Adrenal gland (tissue), 12 donors: ENCODE data around the gene VWDE. TPM values are rescaled to one million over a fixed set of nuclear protein-coding genes. Genes with fewer than 3 reads are reported as not detected.

Experiments
- DNase-seq, 7 donors: peaks; one replicate each; pipeline ENCODE4 v3.0.0-alpha.2; 2019 to 2020
- H3K27ac ChIP-seq, 5 donors: fragments of 200-600 bp; sonication (generic) in 4 of 5; 1 replicate in 3 of 5; 2 replicates in 2 of 5; pipeline versions ENCODE4 v1.5.1 to v1.8.0; 2016 to 2020; ENCODE audit warnings: mild to moderate bottlenecking in 1 of 5
- H3K27me3 ChIP-seq: fragments of 200-600 bp; 2 replicates; pipeline ENCODE4 v1.8.0; 2021
- H3K36me3 ChIP-seq, 2 donors: fragments of 200-600 bp; replicated peaks in 1 of 2; 1 replicate in 1 of 2; 2 replicates in 1 of 2; pipeline versions ENCODE4 v1.5.1 to v1.8.0; 2018 to 2022
- H3K4me1 ChIP-seq, 2 donors: fragments of 200-600 bp; replicated peaks in 1 of 2; 1 replicate in 1 of 2; 2 replicates in 1 of 2; pipeline versions ENCODE4 v1.5.1 to v1.8.0; 2018 to 2021
- H3K4me3 ChIP-seq, 4 donors: fragments of 200-600 bp; sonication (generic) in 3 of 4; one replicate each; pipeline ENCODE4 v1.5.1; 2016 to 2018
- H3K9me3 ChIP-seq, 3 donors: fragments of 200-600 bp; sonication (generic) in 1 of 3; replicated peaks in 1 of 3; 1 replicate in 2 of 3; 2 replicates in 1 of 3; pipeline versions ENCODE4 v1.5.1 to v1.8.0; 2016 to 2021
- CTCF ChIP-seq, 6 experiments: fragments of 450-650 bp in 4 of 6; fragments of 200-600 bp in 2 of 6; sonication (generic) in 1 of 6; IDR thresholded peaks; 1 replicate in 5 of 6; 2 replicates in 1 of 6; pipeline versions ENCODE4 v1.5.1 to v1.8.0; 2016 to 2021; ENCODE audit warnings: antibody characterized with exemption in 6 of 6, mild to moderate bottlenecking in 2 of 6, moderate library complexity in 1 of 6
- POLR2A ChIP-seq, 2 donors: fragments of 450-650 bp; IDR thresholded peaks; one replicate each; pipeline ENCODE4 v1.6.1; 2017; ENCODE audit warnings: antibody characterized with exemption in 2 of 2, mild to moderate bottlenecking in 2 of 2, moderate library complexity in 1 of 2
- WGBS, 4 donors: extraction: QIAGEN DNeasy Blood & Tissue Kit in 2 of 4; methylation state at CpG; one replicate each; pipeline versions ENCODE4 v1.1.5 to v1.1.7; 2013 to 2017; 5-methylcytosine and 5-hydroxymethylcytosine counted together
- intact Hi-C, 2 donors: fragments of 100-400 bp; cut with DNase I; formaldehyde crosslinking; loops; one replicate each; pipeline versions ENCODE4 v1.14.1 to v1.15.0; 2022 to 2023
- polyA plus RNA-seq, 3 donors: library from polyadenylated mRNA; stranded (reverse); fragments of 200-250 nt in 2 of 3; fragments of 350-450 nt in 1 of 3; fragmentation: Illumina TruSeq in 1 of 3; extraction: RNeasy Lipid Tissue Mini Kit (QIAGEN cat#74804) in 1 of 3; gene quantifications; one replicate each; pipeline ENCODE4 v1.2.3, GENCODE V29; 2013 to 2014
- total RNA-seq, 9 donors: library from RNA; depleted of rRNA in 4 of 9; stranded (reverse); fragments of >200 nt in 4 of 9; fragments of 120-200 nt in 1 of 9; fragmentation: NEBNext Ultra II Directional in 1 of 9; extraction: Animal tissue kit (Norgen Biotek cat#: 25700) in 1 of 9; gene quantifications; one replicate each; pipeline versions ENCODE4 v1.1.0 to v1.2.4, GENCODE V29; 2013 to 2023
- donor health status: healthy with polysubstance abuse.
- donor health status: Bipolar disorder and iron deficiency.
- donor health status: DM: yes; HTN: yes; CAD: no.
- donor health status: DM: no; HTN: no; CAD: no.
- donor health status: DM: no; HTN: no; CAD: no.
- donor health status: DM: yes; HTN: yes; CAD: no.

Gene VWDE
- total and polyA plus RNA-seq, 12 donors, result 0.26 to 11.1 (median 0.95) TPM; not detected in 2

DNA sequence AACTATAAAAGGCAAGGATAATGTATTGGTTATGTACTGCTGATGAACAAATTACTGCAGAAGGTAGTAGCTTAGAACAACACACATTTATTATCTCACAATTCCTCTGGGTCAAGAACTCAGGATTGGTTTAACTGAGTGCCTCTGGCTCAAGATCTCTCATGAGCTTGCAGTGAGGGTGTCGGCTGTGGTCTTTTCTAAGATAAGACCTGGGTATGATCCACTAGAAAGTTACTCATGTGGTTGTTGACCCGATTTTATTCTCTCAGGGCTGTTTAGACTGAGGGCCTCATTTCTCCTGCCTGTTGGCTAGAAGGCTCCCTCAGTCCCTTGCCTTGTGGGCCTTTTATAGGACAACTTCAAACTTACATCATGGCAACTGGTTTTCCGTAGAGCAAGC lies 86.7 kb downstream of the VWDE start:
- no peak for DNase-seq
- TF ChIP-seq POLR2A (IDR thresholded peaks at IDR 0.05) (no peak), CTCF (IDR thresholded peaks at IDR 0.05) (no peak)
- Histone ChIP-seq H3K4me1 (no peaks in the 10 kb centered on the region), H3K27me3 (no peaks in the 10 kb centered on the region), H3K4me3 (no peak overlapping the region), H3K9me3 (no peaks in the 10 kb centered on the region), H3K36me3 (no peaks in the 10 kb centered on the region), H3K27ac (no peak overlapping the region)
- 62 to 83% (median 72%) methylated on average over 3 of the region's 3 CpGs for WGBS, 4 donors
- intact Hi-C loops, result loop anchor here in 1 of 2 donors (10.0 kb wide), 1 partner anchor 892 kb away; no protein-coding TSS in a partner anchor

- intact Hi-C loops, result loop anchor here in 1 of 2 donors (10.0 kb wide), 1 partner anchor 890 kb away; no protein-coding TSS in a partner anchor
- H3K4me1 ChIP-seq, result no peaks in the 10 kb centered on the region
- no peaks in the 10 kb centered on the region for H3K9me3 ChIP-seq
- H3K4me3 ChIP-seq, result no peak overlapping the region
- peak in 1 of 7 donors; percentile 36 for DNase-seq
- H3K36me3 ChIP-seq, result no peaks in the 10 kb centered on the region
- TF ChIP-seq CTCF (IDR thresholded peaks at IDR 0.05) (no peak), POLR2A (IDR thresholded peaks at IDR 0.05) (no peak)
- no peaks in the 10 kb centered on the region for H3K27me3 ChIP-seq
- no peak overlapping the region for H3K27ac ChIP-seq
Observed at GRCh38 chr7:12315049-12315448, 88.6 kb downstream of the VWDE start.

DNA sequence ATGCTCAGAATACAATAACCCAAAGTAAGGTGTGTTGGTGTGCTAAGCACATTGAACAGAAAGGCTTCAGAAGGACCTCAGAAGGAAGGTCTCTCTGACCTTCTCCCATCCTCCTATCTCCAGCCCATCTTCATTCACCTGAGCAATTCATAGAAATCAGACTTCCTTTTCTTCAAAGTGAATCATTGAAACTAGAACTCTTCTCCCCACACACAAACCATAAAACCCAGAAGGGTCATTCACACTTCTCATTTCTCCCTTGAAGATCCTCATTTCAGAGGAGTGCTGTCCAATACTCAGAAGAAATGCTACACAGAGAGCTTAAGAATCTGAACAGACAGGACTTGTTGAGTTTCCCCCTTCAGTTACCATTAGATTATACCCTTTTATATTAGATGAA lies 89.5 kb downstream of the VWDE start:
- TF ChIP-seq CTCF (IDR thresholded peaks at IDR 0.05), result no peak
- no peak for TF ChIP-seq POLR2A (IDR thresholded peaks at IDR 0.05)
- H3K27ac ChIP-seq, result no peak overlapping the region
- intact Hi-C loops, result loop anchor here in 1 of 2 donors (10.0 kb wide), 1 partner anchor 889 kb away; no protein-coding TSS in a partner anchor
- DNase-seq, result no peak
- no peak overlapping the region for H3K4me3 ChIP-seq
- H3K36me3 ChIP-seq, result no peaks in the 10 kb centered on the region
- no peaks in the 10 kb centered on the region for H3K27me3 ChIP-seq
- H3K4me1 ChIP-seq, result no peaks in the 10 kb centered on the region
- no peaks in the 10 kb centered on the region for H3K9me3 ChIP-seq

DNA sequence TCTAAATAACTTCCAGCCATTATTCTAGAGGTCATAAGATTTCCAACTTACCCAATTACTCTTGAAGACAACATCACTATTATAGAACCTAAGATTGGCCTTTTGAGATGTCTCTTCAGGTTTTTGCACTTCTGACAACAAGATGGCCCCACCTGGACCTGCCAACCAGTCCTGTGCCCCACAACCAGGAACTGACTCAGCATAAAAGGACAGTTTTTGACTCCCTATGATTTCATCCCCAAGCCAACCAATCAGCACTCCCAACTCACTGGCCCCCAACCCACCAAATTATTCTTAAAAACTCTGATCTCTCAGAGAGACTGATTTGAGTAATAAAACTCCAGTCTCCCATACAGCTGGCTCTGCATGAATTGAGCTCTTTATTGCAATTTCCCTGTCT lies 98.2 kb downstream of the VWDE start:
- Histone ChIP-seq H3K4me1 (no peaks in the 10 kb centered on the region), H3K36me3 (no peaks in the 10 kb centered on the region), H3K27ac (no peak overlapping the region), H3K27me3 (no peaks in the 10 kb centered on the region), H3K9me3 (no peaks in the 10 kb centered on the region), H3K4me3 (no peak overlapping the region)
- DNase-seq, result no peak
- intact Hi-C loops, result no loop called here
- TF ChIP-seq CTCF (IDR thresholded peaks at IDR 0.05) (no peak), POLR2A (IDR thresholded peaks at IDR 0.05) (no peak)
